ENCODE results near the gene TRABD2A. TPM values are rescaled to one million over a fixed set of nuclear protein-coding genes. Genes with fewer than 3 reads are reported as not detected.

Gene TRABD2A
- total and polyA plus RNA-seq, 2 of the 13 experiments (the other 11 are each of a cell fraction or from before 2014, with no cell fraction given) = 0.15 TPM; not detected in 1

DNA sequence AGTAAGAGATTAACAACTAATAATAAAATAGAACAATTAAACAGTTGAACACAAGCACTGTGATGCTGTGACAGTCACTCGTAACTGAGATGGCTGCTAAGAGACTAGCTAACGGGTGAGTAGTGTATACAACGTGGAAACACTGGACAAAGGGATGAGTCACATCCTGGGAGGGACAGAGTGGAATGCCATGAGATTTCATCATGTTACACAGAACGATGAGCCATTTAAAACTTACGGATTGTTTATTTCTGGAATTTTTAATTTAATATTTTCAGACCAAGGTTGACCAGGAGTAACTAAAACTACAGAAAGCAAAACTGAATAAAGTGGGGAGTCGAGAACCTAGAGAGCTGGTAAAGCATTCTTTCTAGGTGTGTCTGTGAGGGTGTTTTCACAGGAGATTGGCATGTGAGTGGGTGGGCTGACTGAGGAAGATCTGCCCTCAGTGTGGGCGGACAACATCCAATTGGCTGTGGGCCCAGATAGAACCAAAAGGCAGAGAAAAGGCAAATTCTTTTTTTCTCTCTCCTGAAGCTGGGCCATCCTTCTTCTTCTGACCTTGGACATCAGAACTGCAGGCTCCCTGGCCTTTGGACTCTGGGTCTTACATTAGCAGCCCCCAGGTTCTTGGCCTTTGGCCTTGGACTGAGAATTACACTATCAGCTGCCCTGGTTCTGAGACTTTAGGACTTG, 39.1 kb upstream of the TRABD2A start (continued):
- TF ChIP-seq CEBPZ (IDR thresholded peaks at IDR 0.05; ENCODE audit: low read length) (no peak), PRDM10 (CRISPR knock-in tag; IDR thresholded peaks at IDR 0.05; ENCODE audit: low read depth) (no peak), ZNF143 (CRISPR knock-in tag; IDR thresholded peaks at IDR 0.05) (no peak), SP140L (CRISPR knock-in tag; IDR thresholded peaks at IDR 0.05; ENCODE audit: borderline replicate concordance) (0 out of 2 replicates have a peak, but pooled peaks have one; percentile 67), SKI (IDR thresholded peaks at IDR 0.05; ENCODE audit: partially characterized antibody) (peak; percentile 13), ZBTB3 (CRISPR knock-in tag; IDR thresholded peaks at IDR 0.05; ENCODE audit: borderline replicate concordance, low read depth) (no peak), MYNN (CRISPR knock-in tag; IDR thresholded peaks at IDR 0.05; ENCODE audit: low read depth) (no peak), ZNF577 (CRISPR knock-in tag; IDR thresholded peaks at IDR 0.05; ENCODE audit: borderline replicate concordance, low read depth) (no peak), NR2F6 (IDR thresholded peaks at IDR 0.05) (peak; percentile 80), NR2F6 (CRISPR knock-in tag; IDR thresholded peaks at IDR 0.05) (peak; percentile 76), PCBP2 (optimal IDR thresholded peaks at IDR 0.05; ENCODE audit: low read depth, low read length, poor library complexity, severe bottlenecking) (no peak), ZSCAN20 (CRISPR knock-in tag; IDR thresholded peaks at IDR 0.05; ENCODE audit: borderline replicate concordance) (no peak), POLR2G (IDR thresholded peaks at IDR 0.05; ENCODE audit: low read depth, low read length) (peak; percentile 51; the same call in 1 of the 2 replicates), ASH2L (IDR thresholded peaks at IDR 0.05; ENCODE audit: insufficient read length, low read depth, low read length) (peak; percentile 81), NONO (IDR thresholded peaks at IDR 0.05) (no peak), NONO (CRISPR knock-in tag; conservative IDR thresholded peaks at IDR 0.05) (no peak), SIX4 (CRISPR knock-in tag; IDR thresholded peaks at IDR 0.05) (no peak), EED (CRISPR knock-in tag; IDR thresholded peaks at IDR 0.05) (no peak)
